Measurements from ENCODE around the gene TUG1.

TUG1 gene

GRCh38 chr22:30947173-30947815 is 21.8 kb upstream of the TUG1 start:
- TF ChIP-seq CTCF (IDR thresholded peaks at IDR 0.05; ENCODE audit: low read depth, low read length) = no peak
- no peak for DNase-seq (ENCODE audit: extremely low read depth, low read depth)

GRCh38 chr22:30947816-30948454 is 21.1 kb upstream of the TUG1 start:
- peak; percentile 31 for DNase-seq (ENCODE audit: extremely low read depth, low read depth)
- peak; percentile 61 for TF ChIP-seq CTCF (IDR thresholded peaks at IDR 0.05; ENCODE audit: low read depth, low read length)

- no peak for TF ChIP-seq CTCF (IDR thresholded peaks at IDR 0.05; ENCODE audit: low read depth, low read length)
Measured at GRCh38 chr22:30948930-30949342, 20.1 kb upstream of the TUG1 start.

GRCh38 chr22:30949934-30950660 is 19.0 kb upstream of the TUG1 start:
- TF ChIP-seq CTCF (IDR thresholded peaks at IDR 0.05; ENCODE audit: low read depth, low read length) = no peak
- no peak for DNase-seq (ENCODE audit: extremely low read depth, low read depth)

More at GRCh38 chr22:30948930-30949342, 20.1 kb upstream of the TUG1 start:
- DNase-seq (ENCODE audit: extremely low read depth, low read depth) = no peak

- no peak for TF ChIP-seq CTCF (IDR thresholded peaks at IDR 0.05; ENCODE audit: low read depth, low read length)
- DNase-seq (ENCODE audit: extremely low read depth, low read depth) = no peak
Measured at GRCh38 chr22:30953206-30953605, 15.9 kb upstream of the TUG1 start.

GRCh38 chr22:30955153-30955552 is 13.9 kb upstream of the TUG1 start:
- no peak for TF ChIP-seq CTCF (IDR thresholded peaks at IDR 0.05; ENCODE audit: low read depth, low read length)

GRCh38 chr22:30964858-30965257 is 4.2 kb upstream of the TUG1 start:
- no peak for DNase-seq (ENCODE audit: extremely low read depth, low read depth)
- no peak for TF ChIP-seq CTCF (IDR thresholded peaks at IDR 0.05; ENCODE audit: low read depth, low read length)

More at GRCh38 chr22:30955153-30955552, 13.9 kb upstream of the TUG1 start:
- DNase-seq (ENCODE audit: extremely low read depth, low read depth) = no peak
